GM19043 (cell line): Measurements from ENCODE around the gene SPHK2.
"Not testable (repeated sequence)": the region's sequence is repeated elsewhere in the genome, so short reads cannot be mapped to it uniquely, and the experiment has no call there.

Experiments
- ATAC-seq: cut with Tn5 transposase; IDR thresholded peaks from one replicate; pipeline ENCODE4 v1.9.1; 2021; ENCODE audit warnings: low read depth; ENCODE audit not compliant: unreplicated experiment

Gene SPHK2

GRCh38 chr19:48654299-48655059 lies 35.2 kb downstream of the SPHK2 start:
- no peak for ATAC-seq

DNA sequence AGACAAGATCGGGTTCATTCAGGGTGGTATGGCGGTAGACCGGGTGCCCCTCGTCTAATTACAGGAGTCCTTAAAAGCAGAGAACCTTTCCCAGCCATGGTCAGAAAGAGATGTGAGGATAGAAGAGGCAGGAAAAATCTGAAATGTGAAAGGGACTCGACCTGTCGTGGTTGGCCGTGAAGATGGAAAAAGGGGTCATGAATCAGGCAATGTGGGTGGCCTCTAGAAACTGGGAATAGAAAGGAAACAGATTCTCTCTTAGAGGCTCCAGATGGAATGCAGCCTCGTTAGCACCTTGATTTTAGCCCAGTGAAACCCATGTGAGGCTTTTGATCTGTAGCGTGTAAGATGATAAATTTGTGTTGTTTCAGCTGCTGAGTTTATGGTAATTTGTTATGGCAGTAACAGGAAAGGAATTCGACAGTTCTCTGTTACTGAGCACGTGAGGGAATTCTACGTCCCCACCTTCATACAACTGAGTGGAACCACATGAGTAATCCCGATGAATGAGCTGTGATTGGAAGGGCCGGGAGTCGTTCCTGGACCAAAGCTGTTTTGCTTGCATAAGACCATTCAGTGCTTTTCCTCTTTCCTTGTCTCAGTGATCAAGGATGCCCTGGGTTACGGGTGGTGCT lies 37.7 kb downstream of the SPHK2 start:
- ATAC-seq = no peak

GRCh38 chr19:48657828-48658227 lies 38.5 kb downstream of the SPHK2 start:
- ATAC-seq = not testable (repeated sequence)

DNA sequence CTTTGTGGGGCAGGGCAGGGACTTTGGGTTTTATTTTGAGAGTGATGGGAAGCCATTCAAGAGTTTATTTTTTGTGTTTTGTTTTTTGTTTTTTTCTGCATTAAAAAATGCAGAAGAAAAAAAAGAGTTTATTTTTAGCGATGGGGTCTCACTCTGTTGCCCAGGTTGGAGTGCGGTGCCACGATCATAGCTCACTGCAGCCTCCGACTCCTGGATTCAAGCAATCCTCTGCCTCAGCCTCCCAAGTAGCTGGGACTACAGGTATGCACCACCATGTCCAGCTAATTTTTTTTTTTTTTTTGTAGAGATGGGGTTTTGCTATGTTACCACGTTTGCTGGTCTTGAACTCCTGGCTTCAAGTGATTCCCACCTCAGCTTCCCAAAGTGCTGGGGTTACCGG lies 39.2 kb downstream of the SPHK2 start:
- no peak for ATAC-seq

GRCh38 chr19:48659768-48660167 lies 40.5 kb downstream of the SPHK2 start:
- ATAC-seq = no peak

DNA sequence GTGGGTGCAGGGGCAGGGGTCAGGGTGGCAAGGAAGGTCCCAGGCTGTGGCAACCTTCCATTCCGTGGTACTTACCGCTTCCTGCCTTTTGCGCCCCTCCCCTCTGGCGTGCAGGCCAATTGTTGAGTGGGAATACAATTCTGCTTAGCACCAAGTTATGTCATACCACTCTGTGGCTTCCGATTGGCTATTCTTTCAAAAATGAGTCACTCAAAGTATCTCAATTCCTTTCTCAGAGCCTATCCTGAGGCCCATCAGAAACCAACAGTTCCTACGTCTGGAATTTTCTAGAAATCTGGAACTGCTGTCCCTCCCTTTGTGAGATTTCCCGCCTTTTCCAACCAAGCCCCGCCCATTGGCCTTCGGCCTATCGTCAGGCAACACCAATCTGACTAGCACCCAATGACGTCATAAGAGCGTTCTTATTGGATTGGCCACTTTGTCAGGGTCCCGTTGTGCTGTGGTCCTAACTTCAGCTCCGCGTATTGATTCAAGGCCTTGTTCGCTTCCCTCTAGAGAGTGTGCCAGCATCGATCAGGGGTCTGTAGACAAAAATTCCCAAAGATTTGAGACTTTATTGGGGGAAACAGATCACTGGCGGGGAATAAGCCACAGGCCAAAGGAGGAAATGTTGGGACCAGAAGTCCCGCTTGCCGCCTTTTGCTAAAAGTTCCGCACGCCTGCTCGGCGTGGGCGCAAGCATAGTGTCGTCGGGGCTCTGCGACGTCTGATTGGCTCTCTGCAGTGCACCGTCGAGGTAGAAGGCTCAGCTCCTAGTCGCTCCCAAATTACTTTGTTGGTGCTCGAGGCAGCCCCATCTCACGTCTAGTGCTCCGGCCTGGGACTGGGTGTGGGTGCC lies 41.8 kb downstream of the SPHK2 start:
- ATAC-seq = no peak

GRCh38 chr19:48661711-48662090 lies 42.4 kb downstream of the SPHK2 start:
- ATAC-seq = no peak

DNA sequence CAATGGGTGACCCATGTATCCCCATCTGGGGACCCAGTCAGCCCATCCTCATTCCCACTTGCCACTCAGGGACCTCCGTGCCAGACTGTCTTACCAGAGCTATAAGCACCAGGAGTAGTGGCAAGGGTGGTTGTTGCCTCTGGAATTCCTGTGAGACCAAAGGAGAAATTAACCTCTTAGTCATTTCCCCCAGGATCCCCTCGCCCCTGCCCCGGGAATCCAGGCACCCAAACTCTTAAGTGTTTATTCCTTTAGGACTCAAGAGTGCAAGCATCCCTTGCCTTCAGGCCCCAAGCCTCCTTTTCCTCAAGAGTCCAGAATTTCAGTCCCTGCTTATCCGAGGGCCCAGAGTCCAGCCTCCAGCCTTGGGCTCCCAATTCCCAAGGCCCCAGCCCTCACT lies 44.4 kb downstream of the SPHK2 start:
- ATAC-seq = no peak

DNA sequence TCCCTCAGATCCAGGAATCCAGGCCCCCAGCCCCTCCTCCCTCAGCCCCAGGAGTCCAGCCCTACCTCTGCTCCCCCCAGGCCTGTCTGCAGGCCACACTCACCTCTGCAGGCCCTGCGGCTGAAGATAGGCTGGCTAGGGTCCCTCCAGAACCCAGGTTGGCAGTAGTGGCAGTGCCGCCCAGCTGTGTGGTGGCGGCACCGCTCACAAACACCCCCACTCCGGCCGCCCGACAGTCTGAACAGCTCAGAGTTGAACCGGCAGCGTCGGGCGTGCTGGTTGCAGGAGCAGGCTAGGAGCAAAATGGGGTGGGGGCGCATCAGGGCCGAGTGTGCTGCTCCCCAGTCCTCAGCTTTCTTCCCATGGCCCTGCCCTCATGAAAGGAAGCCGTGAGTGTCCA lies 45.2 kb downstream of the SPHK2 start:
- no peak for ATAC-seq

DNA sequence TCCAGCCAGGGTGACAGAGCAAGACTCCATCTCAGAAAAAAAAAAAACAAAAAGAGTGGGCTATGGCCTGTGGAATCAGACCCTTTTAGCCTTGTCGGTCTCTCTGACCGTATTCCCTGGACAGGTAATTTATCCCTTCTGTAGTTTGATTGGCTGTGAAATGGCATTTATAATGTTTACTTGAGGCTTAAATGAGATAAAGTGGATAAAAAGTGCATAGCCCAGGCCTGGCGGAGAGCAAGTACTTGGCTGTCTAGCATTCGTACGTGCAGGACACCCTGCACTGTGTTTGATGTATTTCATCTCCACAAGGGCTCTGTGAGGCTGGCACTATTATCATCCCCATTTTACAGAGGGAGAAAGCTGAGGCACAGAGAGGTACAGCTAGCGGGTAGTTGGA lies 46.5 kb downstream of the SPHK2 start:
- ATAC-seq = no peak

DNA sequence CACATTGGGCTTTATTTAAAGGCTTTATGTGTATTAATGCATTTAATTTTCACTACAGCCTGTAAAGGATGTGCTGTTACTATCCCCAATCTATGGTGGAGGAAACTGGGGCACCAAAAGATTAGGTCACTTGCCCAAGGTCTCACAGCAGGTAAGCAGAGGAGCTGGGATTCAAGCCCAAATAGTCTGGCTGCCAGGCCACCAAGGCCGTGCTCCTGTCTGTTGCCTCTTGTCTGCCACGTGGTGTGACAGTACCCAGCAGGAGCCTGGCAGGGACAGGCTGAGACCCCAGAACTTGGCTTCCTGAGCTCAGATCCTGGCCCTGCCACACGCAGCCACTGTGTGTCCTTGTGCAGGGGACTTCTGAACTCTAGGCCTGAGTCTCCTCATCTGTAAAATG lies 49.0 kb downstream of the SPHK2 start:
- no peak for ATAC-seq

- ATAC-seq = no peak
Measured at GRCh38 chr19:48668761-48669160, 49.5 kb downstream of the SPHK2 start.

DNA sequence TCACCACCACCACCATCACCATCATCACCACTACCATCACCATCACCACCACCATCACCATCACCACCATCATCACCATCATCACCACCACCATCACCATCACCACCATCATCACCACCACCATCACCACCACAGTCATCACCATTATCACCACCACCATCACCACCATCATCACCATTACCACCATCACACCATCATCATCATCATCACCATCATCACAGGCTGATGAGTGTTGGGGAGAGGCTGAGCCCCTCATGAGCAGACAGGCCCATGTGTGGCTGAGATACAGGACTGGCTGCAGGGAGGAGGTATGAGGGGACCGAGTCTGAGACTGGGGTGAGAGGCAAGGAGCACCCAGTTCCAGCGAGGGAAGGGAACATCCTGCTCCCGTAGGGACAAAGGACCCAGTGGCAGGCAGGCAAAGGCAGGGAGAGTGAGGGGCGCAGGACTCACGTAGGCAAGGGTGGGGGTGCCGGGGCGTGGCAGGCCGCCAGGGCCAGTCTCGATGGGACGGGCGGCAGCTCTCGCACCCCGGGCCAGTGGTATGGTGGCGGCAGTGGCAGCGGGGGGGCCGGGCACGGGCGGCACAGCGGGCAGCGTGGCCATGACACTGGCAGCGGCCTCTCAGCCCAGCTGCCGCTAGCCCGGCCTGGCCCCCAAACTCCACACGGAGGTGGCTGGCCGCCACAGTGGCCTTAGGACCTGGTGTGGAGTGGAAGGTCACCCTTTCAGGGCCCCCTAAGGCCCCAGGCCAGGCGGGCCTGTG lies 50.8 kb downstream of the SPHK2 start:
- ATAC-seq = no peak

- no peak for ATAC-seq
Measured at GRCh38 chr19:48670699-48671445, 51.6 kb downstream of the SPHK2 start.

- ATAC-seq = no peak
Measured at GRCh38 chr19:48671446-48671995, 52.2 kb downstream of the SPHK2 start.

DNA sequence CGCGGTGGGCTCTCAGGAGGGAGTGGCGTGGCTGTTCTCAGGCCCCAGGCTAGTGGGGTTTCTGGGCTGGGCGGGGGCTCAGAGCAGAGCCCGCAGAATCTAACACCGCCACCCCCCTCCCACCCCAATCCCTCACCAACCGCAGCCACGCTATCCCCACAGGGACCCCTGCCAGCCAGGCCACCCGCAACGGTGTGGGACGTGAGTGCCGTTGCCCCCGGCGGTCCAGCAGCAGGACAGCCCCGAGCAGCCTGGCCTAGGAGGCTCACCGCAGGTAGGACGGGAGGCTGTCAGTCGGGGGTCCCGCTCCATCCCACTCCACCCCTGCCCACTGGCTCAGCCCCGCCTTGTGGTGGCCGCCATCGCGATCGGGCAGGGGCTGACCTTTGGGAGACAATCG lies 53.7 kb downstream of the SPHK2 start, which contains the start of gene NTN5:
NTN5 (minus strand) TSS at position 24 of the 400 bp plus-strand sequence. CDS start 2,031 bp downstream, outside the sequence.
- no peak for ATAC-seq

DNA sequence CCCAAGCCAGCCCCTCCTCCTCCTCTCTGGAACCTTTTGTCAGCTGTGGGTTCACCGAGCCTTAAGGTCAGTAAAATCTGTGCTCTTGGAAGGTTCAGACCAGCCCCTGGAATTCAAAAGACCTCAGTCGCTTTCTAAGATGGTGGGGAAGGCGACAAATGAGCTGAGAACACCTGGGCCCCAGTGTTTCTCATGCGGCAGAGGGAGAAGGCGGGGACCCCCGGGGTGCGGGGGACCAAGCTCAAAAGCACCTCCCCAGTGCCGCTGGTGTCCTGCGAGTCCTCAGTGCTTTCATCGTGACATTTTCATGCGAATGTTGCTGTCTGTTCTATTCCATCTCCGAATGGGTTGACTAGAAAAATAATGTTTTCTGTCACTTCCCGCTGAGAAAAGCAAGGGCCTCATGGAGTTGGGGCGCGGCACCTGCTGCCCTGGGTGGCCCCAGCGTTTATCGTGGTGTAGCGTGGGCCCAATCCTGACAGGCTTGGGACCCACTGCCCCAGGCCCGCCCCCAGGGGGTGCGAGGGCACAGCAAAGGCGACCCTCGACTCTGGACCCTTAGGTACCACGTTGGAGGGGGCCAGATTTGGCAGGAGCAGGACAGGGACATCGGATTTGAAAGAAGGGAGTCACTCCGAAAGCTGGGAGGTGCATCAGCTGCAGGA lies 54.3 kb downstream of the SPHK2 start:
- no peak for ATAC-seq

GRCh38 chr19:48674216-48674809 lies 55.0 kb downstream of the SPHK2 start:
- ATAC-seq = no peak
